ES-I3 (cell line): Measurements from ENCODE around the gene IGF2R.

Experiments used
- H3K36me3 ChIP-seq: 2 replicates; pipeline ENCODE4 v1.6.1; 2013; ENCODE audit warnings: mild to moderate bottlenecking, low read length, control low read depth, moderate library complexity; ENCODE audit not compliant: insufficient read depth
- H3K4me1 ChIP-seq: 2 replicates; pipeline ENCODE4 v1.6.1; 2013; ENCODE audit warnings: mild to moderate bottlenecking, control low read depth, low read length; ENCODE audit not compliant: insufficient read depth
- H3K9ac ChIP-seq: 2 replicates; pipeline ENCODE4 v1.6.1; 2013; ENCODE audit warnings: low read depth, mild to moderate bottlenecking, low read length, moderate library complexity
- H3K9me3 ChIP-seq: 2 replicates; pipeline ENCODE4 v1.6.1; 2013; ENCODE audit warnings: mild to moderate bottlenecking, low read length, moderate library complexity; ENCODE audit not compliant: control insufficient read depth, insufficient read depth

Gene IGF2R

GRCh38 chr6:160058603-160059215 lies 89.8 kb downstream of the IGF2R start:
- peaks cover 11% of the 10 kb centered on the region for H3K36me3 ChIP-seq
- H3K9ac ChIP-seq = no peak overlapping the region
- H3K4me1 ChIP-seq = no peaks in the 10 kb centered on the region
- 0 out of 2 replicates have a peak, but pooled peaks cover 3% of the 10 kb centered on the region for H3K9me3 ChIP-seq

DNA sequence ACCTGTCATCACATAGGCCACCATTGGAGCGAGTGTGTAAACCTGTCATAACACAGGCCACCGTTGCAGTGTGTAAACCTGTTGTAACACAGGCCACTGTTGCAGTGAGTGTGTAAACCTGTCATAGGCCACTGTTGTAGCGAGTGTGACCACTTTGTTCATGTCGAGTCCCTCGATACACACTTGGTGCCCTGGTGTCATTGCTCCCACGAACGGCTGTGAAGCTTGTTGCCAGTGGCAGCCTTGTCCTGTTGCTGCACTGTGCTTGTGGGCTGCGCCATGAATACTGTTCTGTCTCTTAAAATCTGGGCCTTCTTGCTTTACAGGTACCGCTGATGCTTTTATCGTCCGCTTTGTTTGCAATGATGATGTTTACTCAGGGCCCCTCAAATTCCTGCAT lies 91.3 kb downstream of the IGF2R start:
- H3K36me3 ChIP-seq = peaks cover 15% of the 10 kb centered on the region
- no peaks in the 10 kb centered on the region for H3K4me1 ChIP-seq
- H3K9me3 ChIP-seq = no peaks in the 10 kb centered on the region
- no peak overlapping the region for H3K9ac ChIP-seq

DNA sequence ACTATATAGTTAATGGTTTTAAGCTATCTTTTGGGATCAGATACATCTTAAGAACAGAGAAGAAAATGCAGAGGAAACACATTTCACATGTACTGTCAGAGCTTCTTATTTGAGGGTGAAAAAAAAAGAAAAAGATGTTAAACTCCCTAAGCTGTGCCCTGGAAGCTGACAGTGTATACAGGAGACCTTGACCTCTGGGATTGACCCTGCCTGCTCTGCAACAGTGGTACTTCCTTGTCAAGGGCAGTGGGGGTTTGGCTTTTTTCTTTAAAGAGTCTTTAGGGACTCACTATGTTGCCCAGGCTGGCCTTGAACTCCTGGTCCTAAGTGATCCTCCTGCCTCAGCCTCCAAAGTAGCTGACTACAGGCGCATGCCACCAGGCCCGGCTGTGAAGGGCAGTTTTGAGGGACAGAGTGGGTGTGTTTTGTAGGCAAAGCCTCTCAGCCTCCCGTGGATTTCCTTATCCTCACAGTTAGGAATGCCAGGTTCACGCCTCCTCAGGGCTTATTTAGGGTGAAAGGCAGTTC lies 92.1 kb downstream of the IGF2R start:
- Histone ChIP-seq H3K9me3 (no peaks in the 10 kb centered on the region), H3K4me1 (no peaks in the 10 kb centered on the region), H3K36me3 (peaks cover 13% of the 10 kb centered on the region), H3K9ac (no peak overlapping the region)

- peaks cover 9% of the 10 kb centered on the region for H3K36me3 ChIP-seq
- H3K9ac ChIP-seq = no peak overlapping the region
- no peaks in the 10 kb centered on the region for H3K9me3 ChIP-seq
- no peaks in the 10 kb centered on the region for H3K4me1 ChIP-seq
These were observed 95.0 kb downstream of the IGF2R start for GRCh38 chr6:160063771-160064413.

- no peaks in the 10 kb centered on the region for H3K9me3 ChIP-seq
- peaks cover 11% of the 10 kb centered on the region for H3K36me3 ChIP-seq
- no peak overlapping the region for H3K9ac ChIP-seq
- no peaks in the 10 kb centered on the region for H3K4me1 ChIP-seq
These were observed 96.3 kb downstream of the IGF2R start for GRCh38 chr6:160065200-160065599.

DNA sequence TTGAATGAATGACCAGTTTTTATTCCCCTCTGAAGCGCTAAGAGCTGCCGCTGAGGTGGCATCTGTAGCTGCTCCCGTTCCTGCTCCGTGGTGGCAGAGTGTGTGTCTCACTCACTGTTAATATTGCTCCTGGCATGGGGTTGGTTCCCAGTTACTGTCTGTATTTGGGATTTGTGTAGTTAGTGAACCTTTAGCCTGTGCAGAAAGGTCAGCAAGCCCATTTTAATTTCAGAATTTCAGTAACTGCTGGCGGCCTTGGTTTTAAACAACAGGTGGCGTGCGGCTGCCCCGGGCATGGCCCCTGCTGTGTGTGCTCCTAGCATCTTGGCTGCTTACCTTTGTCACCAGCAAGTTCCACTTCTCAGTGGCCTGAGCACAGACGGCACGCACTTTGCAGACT lies 98.7 kb downstream of the IGF2R start:
- H3K9ac ChIP-seq = no peak overlapping the region
- peaks cover 13% of the 10 kb centered on the region for H3K36me3 ChIP-seq
- H3K9me3 ChIP-seq = no peaks in the 10 kb centered on the region
- no peaks in the 10 kb centered on the region for H3K4me1 ChIP-seq

DNA sequence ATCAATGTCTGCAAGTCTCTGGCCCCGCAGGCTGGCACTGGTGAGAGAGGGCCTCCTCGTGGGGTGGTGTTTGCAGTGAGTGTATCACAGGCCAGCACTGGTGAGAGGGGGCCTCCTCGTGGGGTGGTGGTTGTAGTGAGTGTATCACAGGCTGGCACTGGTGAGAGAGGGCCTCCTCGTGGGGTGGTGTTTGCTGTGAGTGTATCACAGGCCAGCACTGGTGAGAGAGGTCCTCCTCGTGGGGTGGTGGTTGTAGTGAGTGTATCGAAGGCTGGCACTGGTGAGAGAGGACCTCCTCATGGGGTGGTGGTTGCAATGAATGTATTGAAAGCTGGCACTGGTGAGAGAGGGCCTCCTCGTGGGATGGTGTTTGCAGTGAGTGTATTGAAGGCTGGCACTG lies 99.5 kb downstream of the IGF2R start:
- H3K36me3 ChIP-seq = peaks cover 13% of the 10 kb centered on the region
- H3K9ac ChIP-seq = no peak overlapping the region

GRCh38 chr6:160069050-160069454 lies 100.2 kb downstream of the IGF2R start:
- H3K9ac ChIP-seq = no peak overlapping the region
- no peaks in the 10 kb centered on the region for H3K9me3 ChIP-seq
- no peaks in the 10 kb centered on the region for H3K4me1 ChIP-seq
- peaks cover 13% of the 10 kb centered on the region for H3K36me3 ChIP-seq

More for the DNA sequence above, 99.5 kb downstream of the IGF2R start:
- Histone ChIP-seq H3K4me1 (no peaks in the 10 kb centered on the region), H3K9me3 (no peaks in the 10 kb centered on the region)

DNA sequence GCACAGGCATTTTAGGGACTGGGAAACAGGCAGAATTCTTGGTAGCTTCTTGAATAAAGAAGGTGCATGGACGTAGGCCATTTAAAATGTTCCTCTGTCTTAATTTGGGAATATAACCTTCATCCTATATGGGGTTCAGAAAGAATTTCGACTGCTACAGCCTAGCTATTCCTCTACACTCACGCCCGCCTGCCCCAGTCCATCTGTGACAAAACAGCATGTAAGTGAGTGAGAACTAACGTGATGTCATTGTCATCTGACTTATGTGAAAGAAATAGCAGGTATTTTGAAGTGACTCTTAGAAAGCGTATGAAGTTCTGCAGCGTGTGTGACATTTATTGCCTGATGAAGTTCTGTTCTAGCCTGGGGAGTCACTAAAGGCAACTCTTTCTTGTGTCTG lies 100.6 kb downstream of the IGF2R start:
- H3K9ac ChIP-seq = no peak overlapping the region
- no peaks in the 10 kb centered on the region for H3K9me3 ChIP-seq
- H3K4me1 ChIP-seq = no peaks in the 10 kb centered on the region
- peaks cover 13% of the 10 kb centered on the region for H3K36me3 ChIP-seq

DNA sequence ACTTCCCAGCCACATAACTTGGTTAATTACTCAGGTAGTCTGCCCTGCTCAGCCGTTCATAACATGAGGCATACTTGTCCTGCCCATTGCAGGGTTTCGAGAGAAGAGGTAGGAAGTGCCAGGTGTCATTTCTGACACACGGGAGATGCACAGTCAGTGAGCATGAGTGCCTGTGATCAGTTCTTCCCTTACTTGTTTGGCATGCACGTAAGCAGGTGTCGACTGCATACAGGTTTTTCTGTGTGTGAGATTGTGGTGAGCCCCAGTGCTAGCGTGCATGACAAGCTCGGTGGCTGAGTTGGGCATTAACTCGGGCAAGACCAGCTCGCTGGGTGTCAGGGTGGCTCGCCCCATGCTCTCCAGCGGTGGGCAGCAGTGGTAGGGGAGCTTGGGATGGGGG lies 101.5 kb downstream of the IGF2R start:
- Histone ChIP-seq H3K36me3 (peaks cover 8% of the 10 kb centered on the region), H3K9me3 (no peaks in the 10 kb centered on the region)

GRCh38 chr6:160070831-160071230 lies 101.9 kb downstream of the IGF2R start:
- no peak overlapping the region for H3K9ac ChIP-seq
- H3K9me3 ChIP-seq = no peaks in the 10 kb centered on the region
- peaks cover 10% of the 10 kb centered on the region for H3K36me3 ChIP-seq
- H3K4me1 ChIP-seq = no peaks in the 10 kb centered on the region

More for the DNA sequence above, 101.5 kb downstream of the IGF2R start:
- Histone ChIP-seq H3K4me1 (no peaks in the 10 kb centered on the region), H3K9ac (no peak overlapping the region)

DNA sequence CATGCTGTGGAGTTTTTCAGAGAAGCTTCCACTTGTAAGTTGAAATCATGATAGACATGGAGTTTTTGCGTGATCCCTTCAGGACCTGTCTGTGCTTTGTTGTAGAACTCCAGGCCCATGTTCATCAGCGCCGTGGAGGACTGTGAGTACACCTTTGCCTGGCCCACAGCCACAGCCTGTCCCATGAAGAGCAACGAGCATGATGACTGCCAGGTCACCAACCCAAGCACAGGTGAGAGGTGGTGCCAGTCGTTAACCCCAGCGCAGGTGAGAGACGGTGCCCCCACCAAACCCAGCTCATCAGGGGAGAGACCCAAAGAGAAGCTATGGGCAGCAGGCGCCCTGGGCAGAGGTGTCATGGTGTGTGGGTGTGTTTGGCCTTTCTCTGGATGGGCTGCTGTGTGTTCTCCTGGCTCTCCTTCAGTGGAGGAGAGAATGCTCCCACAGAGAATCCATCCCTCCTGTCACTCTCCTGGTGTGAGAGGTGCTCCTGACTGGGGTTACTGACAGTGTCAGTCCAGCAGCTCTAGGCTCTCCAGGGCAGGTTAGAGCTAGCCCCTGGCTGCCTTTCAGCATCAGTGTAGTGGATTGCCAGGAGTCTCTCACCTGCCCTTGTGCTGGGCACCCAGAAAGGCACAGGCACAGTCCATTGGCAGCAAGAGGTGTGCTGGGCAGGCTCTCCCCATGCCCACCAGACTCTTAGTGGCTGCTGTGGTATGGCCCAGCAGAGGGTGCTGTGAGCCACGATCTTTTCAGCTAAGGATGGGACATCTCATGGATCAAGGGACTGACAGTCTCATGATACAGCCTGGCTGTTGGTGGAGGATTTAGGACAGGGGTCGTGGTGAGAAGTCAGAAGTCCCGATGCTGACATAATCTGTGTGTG lies 103.2 kb downstream of the IGF2R start:
- H3K4me1 ChIP-seq = no peaks in the 10 kb centered on the region
- H3K9ac ChIP-seq = no peak overlapping the region
- peaks cover 10% of the 10 kb centered on the region for H3K36me3 ChIP-seq
- H3K9me3 ChIP-seq = no peaks in the 10 kb centered on the region

DNA sequence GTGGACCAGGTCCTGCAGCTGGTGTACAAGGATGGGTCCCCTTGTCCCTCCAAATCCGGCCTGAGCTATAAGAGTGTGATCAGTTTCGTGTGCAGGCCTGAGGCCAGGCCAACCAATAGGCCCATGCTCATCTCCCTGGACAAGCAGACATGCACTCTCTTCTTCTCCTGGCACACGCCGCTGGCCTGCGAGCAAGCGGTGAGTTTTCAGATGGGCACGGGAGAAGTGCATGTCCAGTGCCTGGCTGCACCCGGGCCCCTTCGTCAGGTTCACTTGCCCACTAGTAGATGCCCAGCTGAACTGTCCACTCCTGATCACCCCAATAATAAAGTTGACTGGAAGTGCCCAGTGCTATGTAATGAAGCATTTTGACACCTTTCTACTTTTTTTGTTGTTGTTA lies 104.4 kb downstream of the IGF2R start:
- no peaks in the 10 kb centered on the region for H3K9me3 ChIP-seq
- H3K4me1 ChIP-seq = no peaks in the 10 kb centered on the region
- H3K9ac ChIP-seq = no peak overlapping the region
- H3K36me3 ChIP-seq = peaks cover 15% of the 10 kb centered on the region

DNA sequence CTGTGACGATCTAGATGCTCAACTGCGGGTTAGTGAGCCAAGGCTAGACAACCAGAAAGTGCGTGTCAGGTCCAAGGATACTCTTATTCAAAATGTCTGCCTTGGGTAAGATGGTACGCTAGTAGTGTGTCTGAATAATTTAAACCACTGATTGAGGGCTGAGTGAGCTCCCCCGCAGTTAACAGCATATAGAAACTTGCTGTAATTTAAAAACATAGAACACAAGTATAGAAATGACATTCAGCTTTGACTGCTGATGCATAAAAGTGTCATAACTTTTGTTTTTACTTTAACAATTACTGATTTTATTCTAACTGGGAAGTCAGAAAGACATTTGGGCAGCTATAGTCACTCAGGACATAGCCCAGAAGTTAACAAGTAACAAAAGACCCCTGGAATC lies 107.1 kb downstream of the IGF2R start:
- Histone ChIP-seq H3K36me3 (peaks cover 17% of the 10 kb centered on the region), H3K9me3 (peaks cover 3% of the 10 kb centered on the region; the same call in 1 of the 2 replicates), H3K9ac (no peak overlapping the region), H3K4me1 (no peaks in the 10 kb centered on the region)
